ENCODE data around the gene CYCS. TPM values are rescaled to one million over a fixed set of nuclear protein-coding genes. Genes with fewer than 3 reads are reported as not detected.

CYCS gene
- total RNA-seq (186 TPM), polyA plus RNA-seq (100 to 1,000 TPM; 119 to 161 (median 136) TPM)

GRCh38 chr7:25125137-25125946 lies at the start of gene CYCS:
CYCS (minus strand) TSS chr7:25125260; CDS start chr7:25124119, 1,141 bp downstream.
- Mint-ChIP-seq H3K9me3 (no peaks in the 10 kb centered on the region), H3K27ac (peak within 1 kb of the TSS; percentile 100), H3K36me3 (peaks cover 18% of the 10 kb centered on the region), H3K27me3 (no peaks in the 10 kb centered on the region), H3K4me1 (peaks cover 15 to 38% (median 24%) of the 10 kb centered on the region in 4 donors), H3K4me3 (peak within 1 kb of the TSS; percentile 96 to 100 (median 98))
- Histone ChIP-seq H3K4me1 (ENCODE audit: control insufficient read depth, insufficient read depth, low read length, poor library complexity, severe bottlenecking) (peaks cover 10% of the 10 kb centered on the region), H3K36me3 (ENCODE audit: control insufficient read depth, insufficient read depth, low read length) (peaks cover 25% of the 10 kb centered on the region), H3K27ac (ENCODE audit: insufficient read depth, low read length, poor library complexity, severe bottlenecking) (peak within 1 kb of the TSS; percentile 97), H3K27me3 (ENCODE audit: control insufficient read depth, insufficient read depth, low read length) (no peaks in the 10 kb centered on the region), H3K9me3 (ENCODE audit: control insufficient read depth in 2 of 2, low read length in 2 of 2) (no peaks in the 10 kb centered on the region), H3K4me3 (ENCODE audit: low read depth, low read length) (peak within 1 kb of the TSS; percentile 94)
- DNase-seq (peak; percentile 99 to 100 (median 99)), ATAC-seq (ENCODE audit: low read depth in 2 of 2) (peak; percentile 95)

DNA sequence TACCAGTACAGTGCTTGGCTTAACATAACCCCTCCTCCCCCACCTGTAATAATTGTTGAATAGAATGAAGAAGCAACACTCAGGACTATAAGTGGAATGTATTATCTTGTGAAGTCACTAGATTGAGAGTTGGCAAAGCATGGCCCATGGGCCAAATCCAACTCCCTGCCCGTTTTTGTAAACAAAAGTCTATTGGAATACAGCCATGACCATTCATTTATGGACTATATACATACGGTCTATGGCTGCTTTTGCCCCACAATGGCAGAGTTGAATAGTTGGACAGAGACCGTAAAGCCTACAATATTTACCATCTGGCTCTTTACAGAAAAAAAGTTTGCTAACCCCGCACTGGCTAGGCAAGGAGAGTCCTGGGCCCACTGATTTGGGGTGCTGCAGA lies 48.1 kb upstream of the CYCS start:
- H3K4me1 Mint-ChIP-seq, result peaks cover 0 to 9% (median 4%) of the 10 kb centered on the region in 4 donors
- no peak overlapping the region for H3K4me3 Mint-ChIP-seq
- DNase-seq (no peak), ATAC-seq (ENCODE audit: low read depth in 2 of 2) (no peak)
- Histone ChIP-seq H3K4me3 (ENCODE audit: low read depth, low read length) (no peak overlapping the region), H3K27me3 (ENCODE audit: control insufficient read depth, insufficient read depth, low read length) (no peaks in the 10 kb centered on the region), H3K9me3 (ENCODE audit: control insufficient read depth in 2 of 2, low read length in 2 of 2) (no peaks in the 10 kb centered on the region), H3K4me1 (ENCODE audit: control insufficient read depth, insufficient read depth, low read length, poor library complexity, severe bottlenecking) (no peaks in the 10 kb centered on the region), H3K27ac (ENCODE audit: insufficient read depth, low read length, poor library complexity, severe bottlenecking) (no peak overlapping the region), H3K36me3 (ENCODE audit: control insufficient read depth, insufficient read depth, low read length) (no peaks in the 10 kb centered on the region)
- H3K27ac Mint-ChIP-seq, result no peak overlapping the region
- H3K36me3 Mint-ChIP-seq, result peaks cover 32% of the 10 kb centered on the region
- no peaks in the 10 kb centered on the region for H3K27me3 Mint-ChIP-seq
- no peaks in the 10 kb centered on the region for H3K9me3 Mint-ChIP-seq

DNA sequence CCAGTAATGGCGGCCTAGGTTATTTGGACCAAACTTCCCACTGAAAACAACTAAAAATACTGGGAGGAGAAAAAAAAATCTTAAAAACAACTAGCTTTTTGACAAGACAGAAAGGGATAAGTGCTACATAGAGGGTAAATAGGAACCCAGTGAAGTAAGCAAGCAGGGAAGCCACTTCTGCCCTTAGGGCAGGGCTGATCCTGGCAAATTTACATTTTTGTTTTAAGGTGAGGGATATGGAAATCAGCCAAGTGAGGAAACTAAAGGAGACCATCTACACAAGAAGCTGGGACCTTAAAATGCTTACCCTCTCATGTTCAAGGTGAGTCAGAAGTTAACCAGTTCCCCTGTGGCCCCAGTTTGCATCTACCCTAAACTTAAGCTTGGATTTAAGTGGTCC lies 46.5 kb upstream of the CYCS start:
- Histone ChIP-seq H3K4me1 (ENCODE audit: control insufficient read depth, insufficient read depth, low read length, poor library complexity, severe bottlenecking) (no peaks in the 10 kb centered on the region), H3K36me3 (ENCODE audit: control insufficient read depth, insufficient read depth, low read length) (peaks cover 3% of the 10 kb centered on the region), H3K9me3 (ENCODE audit: control insufficient read depth in 2 of 2, low read length in 2 of 2) (no peaks in the 10 kb centered on the region), H3K27me3 (ENCODE audit: control insufficient read depth, insufficient read depth, low read length) (no peaks in the 10 kb centered on the region), H3K27ac (ENCODE audit: insufficient read depth, low read length, poor library complexity, severe bottlenecking) (no peak overlapping the region), H3K4me3 (ENCODE audit: low read depth, low read length) (no peak overlapping the region)
- no peak for ATAC-seq (ENCODE audit: low read depth in 2 of 2)
- peaks cover 0 to 5% (median 2%) of the 10 kb centered on the region in 4 donors for H3K4me1 Mint-ChIP-seq
- H3K36me3 Mint-ChIP-seq, result peaks cover 26% of the 10 kb centered on the region
- H3K4me3 Mint-ChIP-seq, result no peak overlapping the region
- no peaks in the 10 kb centered on the region for H3K27me3 Mint-ChIP-seq
- H3K9me3 Mint-ChIP-seq, result no peaks in the 10 kb centered on the region
- no peak overlapping the region for H3K27ac Mint-ChIP-seq
- DNase-seq, result no peak

GRCh38 chr7:25171071-25171470 lies 46.0 kb upstream of the CYCS start:
- Histone ChIP-seq H3K27me3 (ENCODE audit: control insufficient read depth, insufficient read depth, low read length) (no peaks in the 10 kb centered on the region), H3K27ac (ENCODE audit: insufficient read depth, low read length, poor library complexity, severe bottlenecking) (no peak overlapping the region), H3K4me1 (ENCODE audit: control insufficient read depth, insufficient read depth, low read length, poor library complexity, severe bottlenecking) (no peaks in the 10 kb centered on the region), H3K9me3 (ENCODE audit: control insufficient read depth in 2 of 2, low read length in 2 of 2) (no peaks in the 10 kb centered on the region), H3K36me3 (ENCODE audit: control insufficient read depth, insufficient read depth, low read length) (peaks cover 3% of the 10 kb centered on the region), H3K4me3 (ENCODE audit: low read depth, low read length) (no peak overlapping the region)
- Mint-ChIP-seq H3K36me3 (peaks cover 26% of the 10 kb centered on the region), H3K4me3 (no peak overlapping the region), H3K27ac (no peak overlapping the region), H3K9me3 (no peaks in the 10 kb centered on the region), H3K4me1 (peaks cover 0 to 5% (median 1%) of the 10 kb centered on the region in 4 donors), H3K27me3 (no peaks in the 10 kb centered on the region)
- DNase-seq, result no peak
- ATAC-seq (ENCODE audit: low read depth in 2 of 2), result no peak

DNA sequence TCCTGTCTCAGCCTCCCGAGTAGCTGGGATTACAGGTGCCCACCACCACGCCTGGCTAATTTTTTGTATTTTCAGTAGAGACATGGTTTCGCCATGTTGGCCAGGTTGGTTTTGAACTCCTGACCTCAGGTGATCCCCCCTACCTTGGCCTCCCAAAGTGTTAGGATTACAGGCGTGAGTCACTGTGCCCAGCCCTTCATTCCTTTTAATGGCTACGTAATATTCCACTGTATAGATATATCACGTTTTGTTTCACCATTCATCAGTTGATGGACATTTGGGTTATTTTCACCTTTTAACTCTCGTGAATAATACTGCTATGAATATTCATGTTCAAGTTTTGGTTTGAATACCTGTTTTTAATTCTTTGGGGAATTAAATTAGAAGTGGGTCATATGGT lies 44.6 kb upstream of the CYCS start:
- Mint-ChIP-seq H3K27me3 (no peaks in the 10 kb centered on the region), H3K4me3 (no peak overlapping the region), H3K27ac (no peak overlapping the region), H3K36me3 (peaks cover 32% of the 10 kb centered on the region), H3K4me1 (peaks cover 0 to 5% (median 1%) of the 10 kb centered on the region in 4 donors), H3K9me3 (no peaks in the 10 kb centered on the region)
- DNase-seq (no peak), ATAC-seq (ENCODE audit: low read depth in 2 of 2) (no peak)
- H3K4me1 ChIP-seq (ENCODE audit: control insufficient read depth, insufficient read depth, low read length, poor library complexity, severe bottlenecking), result no peaks in the 10 kb centered on the region
- H3K4me3 ChIP-seq (ENCODE audit: low read depth, low read length), result no peak overlapping the region
- H3K36me3 ChIP-seq (ENCODE audit: control insufficient read depth, insufficient read depth, low read length), result peaks cover 7% of the 10 kb centered on the region
- H3K27me3 ChIP-seq (ENCODE audit: control insufficient read depth, insufficient read depth, low read length), result no peaks in the 10 kb centered on the region
- no peak overlapping the region for H3K27ac ChIP-seq (ENCODE audit: insufficient read depth, low read length, poor library complexity, severe bottlenecking)
- no peaks in the 10 kb centered on the region for H3K9me3 ChIP-seq (ENCODE audit: control insufficient read depth in 2 of 2, low read length in 2 of 2)

GRCh38 chr7:25168145-25168544 lies 43.1 kb upstream of the CYCS start:
- peaks cover 0 to 7% (median 4%) of the 10 kb centered on the region in 4 donors for H3K4me1 Mint-ChIP-seq
- no peaks in the 10 kb centered on the region for H3K27me3 Mint-ChIP-seq
- Histone ChIP-seq H3K27ac (ENCODE audit: insufficient read depth, low read length, poor library complexity, severe bottlenecking) (no peak overlapping the region), H3K27me3 (ENCODE audit: control insufficient read depth, insufficient read depth, low read length) (no peaks in the 10 kb centered on the region), H3K9me3 (ENCODE audit: control insufficient read depth in 2 of 2, low read length in 2 of 2) (no peaks in the 10 kb centered on the region), H3K36me3 (ENCODE audit: control insufficient read depth, insufficient read depth, low read length) (peaks cover 7% of the 10 kb centered on the region), H3K4me3 (ENCODE audit: low read depth, low read length) (no peak overlapping the region), H3K4me1 (ENCODE audit: control insufficient read depth, insufficient read depth, low read length, poor library complexity, severe bottlenecking) (no peaks in the 10 kb centered on the region)
- H3K27ac Mint-ChIP-seq, result no peak overlapping the region
- no peak for DNase-seq
- H3K36me3 Mint-ChIP-seq, result peaks cover 37% of the 10 kb centered on the region
- H3K4me3 Mint-ChIP-seq, result no peak overlapping the region
- no peak for ATAC-seq (ENCODE audit: low read depth in 2 of 2)
- no peaks in the 10 kb centered on the region for H3K9me3 Mint-ChIP-seq

DNA sequence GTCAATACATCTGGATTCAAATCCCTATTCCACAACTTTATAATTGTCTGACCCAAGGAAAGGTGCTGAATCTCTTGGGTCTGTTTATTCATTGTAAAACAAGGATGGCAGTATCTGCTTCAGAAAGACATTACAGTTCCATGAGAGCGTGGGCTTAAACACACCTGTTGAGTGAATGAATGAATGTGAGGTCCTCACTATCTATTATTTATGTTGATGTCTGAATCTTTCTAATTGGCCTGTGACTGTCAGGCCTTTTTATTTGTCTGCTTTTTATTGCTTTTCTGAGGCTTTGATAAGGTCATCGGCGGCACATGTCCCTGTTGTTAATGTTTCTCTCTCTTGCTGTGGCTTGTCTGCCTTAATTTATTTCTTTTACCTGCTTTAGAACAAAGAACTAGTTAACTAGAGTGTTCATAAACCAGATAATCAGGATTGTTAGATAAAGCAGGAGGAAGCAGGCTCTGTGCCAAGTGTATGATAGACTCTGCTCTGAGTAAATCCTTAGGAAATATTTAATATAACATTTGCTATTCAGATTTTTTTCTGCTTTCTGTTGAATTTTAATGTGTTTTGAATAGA lies 42.3 kb upstream of the CYCS start:
- no peak overlapping the region for H3K4me3 ChIP-seq (ENCODE audit: low read depth, low read length)
- no peaks in the 10 kb centered on the region for H3K27me3 ChIP-seq (ENCODE audit: control insufficient read depth, insufficient read depth, low read length)
- Mint-ChIP-seq H3K36me3 (peaks cover 33% of the 10 kb centered on the region), H3K4me1 (peaks cover 0 to 7% (median 4%) of the 10 kb centered on the region in 4 donors), H3K9me3 (no peaks in the 10 kb centered on the region), H3K27me3 (no peaks in the 10 kb centered on the region), H3K27ac (no peak overlapping the region), H3K4me3 (no peak overlapping the region)
- H3K27ac ChIP-seq (ENCODE audit: insufficient read depth, low read length, poor library complexity, severe bottlenecking), result no peak overlapping the region
- no peaks in the 10 kb centered on the region for H3K9me3 ChIP-seq (ENCODE audit: control insufficient read depth in 2 of 2, low read length in 2 of 2)
- DNase-seq (no peak), ATAC-seq (ENCODE audit: low read depth in 2 of 2) (no peak)
- no peaks in the 10 kb centered on the region for H3K4me1 ChIP-seq (ENCODE audit: control insufficient read depth, insufficient read depth, low read length, poor library complexity, severe bottlenecking)
- peaks cover 7% of the 10 kb centered on the region for H3K36me3 ChIP-seq (ENCODE audit: control insufficient read depth, insufficient read depth, low read length)

Data from CD4-positive, CD25-positive, alpha-beta regulatory T cell (primary cell).